Stimulated activated CD4-positive, alpha-beta T cell treated with anti-CD3 and anti-CD28 coated beads, Interleukin-2, amount 100 ng/mL, for 48 hours (primary cell): ENCODE results near the gene NCOR2.

Experiments used
- DNase-seq, 2 donors: peaks; one replicate each; pipeline ENCODE4 v3.0.0-alpha.2; 2020

NCOR2 gene

GRCh38 chr12:124566997-124567672 is at the start of gene NCOR2:
Gene NCOR2 (minus strand): TSS chr12:124567612. CDS start chr12:124495251, 72,361 bp downstream.
- peak; percentile 18 to 44 for DNase-seq

DNA sequence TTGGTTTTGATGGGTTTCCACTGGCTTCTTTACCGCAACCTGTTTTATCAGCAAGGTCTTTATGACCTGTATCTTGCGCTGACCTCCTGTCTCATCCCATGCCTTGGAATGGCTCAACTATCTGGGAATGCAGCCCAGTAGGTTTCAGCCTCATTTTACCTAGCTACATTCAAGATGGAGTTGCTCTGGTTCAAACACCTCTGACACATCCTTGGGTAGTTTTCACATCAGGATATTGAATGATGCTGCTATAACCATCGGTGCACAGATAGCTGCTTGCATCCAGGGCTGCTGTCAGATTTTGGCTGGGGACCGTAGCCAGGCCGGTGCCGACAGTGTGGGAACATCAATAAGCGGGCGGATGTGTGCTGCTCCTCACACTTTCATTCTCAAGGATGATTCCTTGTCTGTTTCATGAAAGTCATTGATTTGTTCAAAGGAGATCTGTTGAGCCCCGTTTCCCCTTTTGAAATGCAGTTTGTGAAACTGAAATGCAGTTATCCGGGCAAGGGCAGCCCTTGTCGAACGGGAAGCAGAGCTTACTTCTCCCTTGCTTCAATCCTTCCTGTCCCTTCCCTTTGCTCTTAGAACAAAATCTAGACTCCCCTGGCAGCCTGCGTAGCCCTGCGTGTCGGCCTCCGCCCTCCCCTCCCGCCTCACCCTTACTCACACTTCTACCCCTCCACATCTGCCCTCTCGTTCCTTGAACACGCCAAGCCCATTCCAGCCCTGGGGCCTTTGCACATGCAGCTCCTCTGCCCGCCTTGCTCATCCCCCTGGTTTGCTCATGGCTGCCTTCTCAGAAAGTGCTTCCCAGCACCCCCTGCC is 49.2 kb upstream of the NCOR2 start:
- DNase-seq = no peak

DNA sequence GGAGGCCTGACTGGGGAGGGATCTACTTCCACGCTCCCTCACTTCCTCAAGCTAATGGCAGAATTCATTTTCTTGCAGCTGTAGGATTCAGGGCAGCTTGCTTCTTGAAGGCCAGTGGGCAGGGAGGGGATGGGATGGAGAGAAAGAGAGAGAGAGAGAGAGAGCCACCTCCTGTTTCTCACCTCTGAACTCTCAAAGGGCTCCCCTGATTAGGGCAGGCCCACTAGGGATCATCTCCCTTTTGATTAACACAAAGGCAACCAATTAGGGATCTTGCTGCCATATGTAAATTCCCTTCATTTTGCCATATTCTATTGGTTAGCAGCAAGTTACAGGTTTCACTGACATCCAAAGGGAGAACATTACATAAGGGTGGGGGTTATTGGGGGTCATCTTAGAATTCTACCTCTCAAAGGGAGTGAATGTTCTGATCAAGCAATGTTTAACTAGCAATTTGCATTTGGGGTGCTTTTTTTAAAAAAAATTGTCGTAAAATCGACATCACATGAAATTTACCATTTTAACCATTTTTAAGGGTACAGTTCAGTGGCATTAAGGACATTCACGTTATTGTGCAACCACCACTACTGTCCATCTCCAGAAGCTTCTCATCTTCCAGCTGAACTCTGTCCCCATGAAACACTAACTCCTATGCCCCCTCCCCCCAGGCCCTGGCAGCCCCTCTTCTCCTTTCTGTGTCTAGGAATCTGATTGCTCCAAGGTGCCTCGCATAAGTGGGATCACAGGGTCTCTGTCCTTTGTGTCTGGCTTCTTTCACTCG is 47.3 kb upstream of the NCOR2 start:
- DNase-seq = no peak

GRCh38 chr12:124613151-124613585 is 45.8 kb upstream of the NCOR2 start:
- DNase-seq = no peak

DNA sequence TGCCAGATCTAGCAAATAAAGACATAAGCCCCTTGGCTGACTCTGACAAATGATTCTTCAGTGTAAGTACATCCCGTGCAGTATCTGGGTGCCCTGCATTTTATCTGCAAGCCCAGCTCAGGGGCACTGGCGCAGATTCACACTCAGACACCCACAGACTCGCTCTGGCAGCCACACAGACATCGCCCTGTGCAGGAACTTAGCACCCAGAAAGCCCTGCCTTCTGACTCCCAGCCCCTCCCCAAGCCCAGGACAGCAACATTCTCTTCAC is 44.9 kb upstream of the NCOR2 start:
- DNase-seq = no peak

DNA sequence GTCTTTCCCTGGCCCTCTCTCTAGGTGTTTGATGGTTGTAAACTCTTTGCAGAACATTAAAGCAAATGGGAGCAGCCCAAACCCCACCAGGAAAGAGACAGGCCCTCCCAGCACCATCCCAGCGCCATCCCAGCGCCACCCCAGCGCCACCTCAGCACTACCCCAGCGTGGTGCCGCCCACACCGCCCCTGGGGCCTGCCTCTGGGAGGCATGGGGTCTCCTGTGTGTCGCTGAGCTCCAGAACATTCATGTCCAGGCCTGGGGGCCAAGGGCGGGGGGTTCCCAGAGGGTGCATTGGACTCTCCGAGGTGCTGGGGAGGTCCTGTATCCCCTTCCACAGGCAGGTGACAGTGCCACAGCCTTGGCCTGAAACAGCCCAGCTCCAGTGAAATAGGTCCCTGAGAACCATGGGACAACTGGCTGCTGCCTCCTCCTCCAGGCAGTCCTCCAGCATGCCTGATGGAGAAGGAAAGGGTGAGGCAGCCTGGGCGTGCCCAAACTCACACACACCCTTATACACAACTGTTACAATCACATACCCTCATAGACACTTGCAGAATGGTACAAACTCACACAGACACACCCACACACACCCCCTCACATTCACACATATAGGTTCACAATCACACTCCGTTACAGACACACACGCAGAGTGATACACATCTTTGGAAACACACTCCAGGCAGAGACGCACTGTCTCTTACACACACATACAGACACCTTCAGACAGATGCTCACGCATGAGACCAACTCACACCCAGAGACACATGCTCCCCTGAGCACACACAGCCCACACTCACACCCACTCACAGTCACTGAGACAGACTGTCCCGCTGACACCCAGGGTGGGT is 44.4 kb upstream of the NCOR2 start:
- no peak for DNase-seq

GRCh38 chr12:124610629-124611558 is 43.5 kb upstream of the NCOR2 start:
- no peak for DNase-seq

DNA sequence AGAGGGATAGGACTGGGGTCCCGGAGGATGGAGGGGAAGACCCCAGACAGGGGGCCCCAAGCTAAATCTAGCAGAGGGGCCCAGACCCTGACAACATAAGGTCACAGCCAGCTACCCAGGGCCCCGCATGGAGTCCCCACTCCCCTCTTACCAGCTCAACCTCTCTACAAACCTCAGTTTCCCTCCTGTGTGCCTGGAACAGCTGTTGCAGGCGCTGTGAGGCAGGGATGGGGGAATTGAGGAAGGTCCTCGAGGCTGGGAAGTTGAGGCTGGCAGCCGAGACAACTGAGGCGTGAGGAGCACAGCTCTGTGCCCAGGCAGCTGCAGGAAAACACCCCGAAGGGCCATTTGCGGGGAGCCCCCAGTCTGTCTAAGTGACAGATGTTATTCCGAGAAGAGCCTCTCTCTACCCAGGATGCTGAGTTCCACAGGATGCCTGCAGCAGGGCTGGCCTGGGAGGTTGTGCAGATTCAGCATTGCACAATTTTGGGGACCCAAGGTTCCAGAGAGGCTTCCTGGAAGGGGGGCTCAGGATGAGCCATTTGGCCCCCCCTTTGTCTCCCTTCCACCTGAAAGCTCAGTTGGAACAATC is 42.7 kb upstream of the NCOR2 start:
- no peak for DNase-seq

GRCh38 chr12:124609041-124609989 is 41.9 kb upstream of the NCOR2 start:
- DNase-seq = peak; percentile 46 to 51

- no peak for DNase-seq
These were observed 41.0 kb upstream of the NCOR2 start for GRCh38 chr12:124608450-124608870.

GRCh38 chr12:124607681-124608425 is 40.4 kb upstream of the NCOR2 start:
- DNase-seq = no peak

DNA sequence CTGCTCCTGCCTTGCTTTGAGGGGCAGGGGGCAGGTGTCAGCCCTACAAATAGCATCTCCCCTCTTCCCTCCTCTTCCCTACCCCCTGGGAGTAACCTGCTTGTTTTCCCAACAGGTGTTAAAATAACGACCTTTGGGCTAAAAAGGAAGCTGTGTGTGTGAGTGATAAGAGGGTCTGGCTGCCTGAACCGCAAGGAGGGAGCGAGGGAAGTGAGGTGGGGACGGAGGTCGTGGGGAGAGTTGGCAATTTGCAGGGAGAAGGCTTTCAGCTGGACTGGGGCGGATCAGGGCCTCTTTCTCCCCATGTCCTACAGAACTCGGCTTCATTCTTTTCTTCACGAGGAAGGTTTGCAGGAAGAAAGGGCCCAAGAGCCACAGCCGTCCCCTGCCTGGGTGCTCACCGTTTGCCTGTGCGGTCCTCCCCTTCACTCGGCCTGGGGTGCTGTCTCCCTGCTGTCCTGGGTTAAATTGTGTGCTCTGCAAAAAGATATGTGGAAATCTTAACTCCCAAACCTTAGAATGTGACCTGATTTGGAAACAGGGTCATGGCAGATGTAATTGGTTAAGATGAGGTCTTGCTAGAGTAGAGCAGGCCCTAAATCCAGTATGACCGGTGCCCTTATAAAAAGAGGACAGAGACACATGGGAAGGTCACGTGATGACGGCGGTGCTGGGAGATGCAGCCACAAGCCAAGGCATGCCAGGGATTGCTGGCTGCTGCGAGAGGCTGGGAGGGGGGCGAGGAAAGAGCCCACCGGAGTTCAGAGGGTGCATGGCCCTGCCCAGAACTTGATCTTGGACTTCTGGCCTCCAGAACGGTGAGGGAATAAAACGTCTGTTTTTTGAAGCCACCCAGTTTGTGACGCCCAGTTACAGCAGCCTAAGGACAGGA is 38.7 kb upstream of the NCOR2 start:
- no peak for DNase-seq

GRCh38 chr12:124605150-124605882 is 37.9 kb upstream of the NCOR2 start:
- DNase-seq = no peak

- DNase-seq = no peak
These were observed 36.9 kb upstream of the NCOR2 start for GRCh38 chr12:124604264-124604680.

GRCh38 chr12:124603831-124604251 is 36.4 kb upstream of the NCOR2 start:
- no peak for DNase-seq

- DNase-seq = no peak
These were observed 35.7 kb upstream of the NCOR2 start for GRCh38 chr12:124603100-124603541.

GRCh38 chr12:124601706-124602105 is 34.3 kb upstream of the NCOR2 start:
- DNase-seq = no peak
